KOPT-K1 (cell line): ENCODE results near the gene CNOT6.
A peak's percentile ranks its signal among the peaks of the same experiment; 100 is the strongest.
"Not testable (repeated sequence)": the region's sequence is repeated elsewhere in the genome, so short reads cannot be mapped to it uniquely, and the experiment has no call there.

Experiments used
- H3K27ac ChIP-seq: fragments of 200-600 bp; sonication (generic); 2 replicates; pipeline ENCODE4 v1.5.1; 2016; ENCODE audit warnings: antibody characterized with exemption, mild to moderate bottlenecking, low read depth, low read length; ENCODE audit not compliant: poor library complexity, severe bottlenecking
- H3K36me3 ChIP-seq: fragments of 200-600 bp; sonication (generic); 2 replicates; pipeline ENCODE4 v1.5.1; 2017; ENCODE audit warnings: antibody characterized with exemption, mild to moderate bottlenecking, low read length, moderate library complexity; ENCODE audit not compliant: insufficient read depth
- H3K9me3 ChIP-seq: fragments of 200-600 bp; sonication (generic); 2 replicates; pipeline ENCODE4 v1.5.1; 2017; ENCODE audit warnings: antibody characterized with exemption, low read length, mild to moderate bottlenecking; ENCODE audit not compliant: insufficient read depth, poor library complexity, severe bottlenecking

The CNOT6 gene

GRCh38 chr5:180521591-180521990, 27.4 kb downstream of the CNOT6 start:
- Histone ChIP-seq H3K36me3 (peaks cover 15% of the 10 kb centered on the region), H3K27ac (peak overlapping the region; percentile 60)

GRCh38 chr5:180522330-180522729, 28.2 kb downstream of the CNOT6 start:
- no peaks in the 10 kb centered on the region for H3K9me3 ChIP-seq
- peak overlapping the region; percentile 60 for H3K27ac ChIP-seq
- H3K36me3 ChIP-seq = peaks cover 18% of the 10 kb centered on the region

More at GRCh38 chr5:180521591-180521990, 27.4 kb downstream of the CNOT6 start:
- H3K9me3 ChIP-seq = no peaks in the 10 kb centered on the region

DNA sequence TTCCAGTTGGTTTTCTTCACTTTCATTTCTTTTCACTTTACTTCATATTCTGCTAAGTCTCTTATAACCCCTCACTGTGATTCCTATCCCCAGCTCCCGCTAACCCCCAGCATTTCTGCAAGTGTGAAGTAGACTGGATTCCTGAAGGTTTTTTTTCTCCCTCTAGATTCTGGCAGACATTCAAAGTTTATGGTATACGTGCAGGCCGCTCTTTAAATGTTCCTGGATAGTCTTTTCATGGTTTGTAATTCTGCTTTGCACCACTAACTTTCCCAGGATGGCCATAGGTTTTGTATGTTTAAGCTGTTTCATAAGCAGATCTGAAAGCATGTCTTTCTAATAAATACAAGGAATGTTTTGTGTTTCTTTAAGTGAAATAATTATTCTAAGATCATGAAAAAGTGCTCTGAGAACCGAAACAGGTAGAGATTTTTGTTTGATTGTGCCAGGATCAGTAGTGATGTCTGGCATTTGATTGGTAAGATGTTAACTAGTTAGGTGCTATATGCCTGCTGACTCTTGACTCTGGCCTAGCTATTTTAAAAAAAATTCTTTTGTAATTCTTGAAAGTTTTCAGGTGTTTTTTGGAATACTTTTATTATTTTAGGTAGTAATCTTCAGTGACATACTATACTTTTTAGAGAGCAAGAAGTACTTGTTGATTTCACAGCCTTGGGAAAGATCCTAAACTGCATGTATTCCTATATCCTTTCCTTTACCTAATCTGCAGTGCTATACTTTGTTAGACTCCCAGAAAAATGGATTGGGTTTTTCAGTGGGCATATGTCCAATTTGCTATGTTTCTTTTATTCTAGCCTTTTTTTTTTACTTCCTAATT, 29.7 kb downstream of the CNOT6 start:
- Histone ChIP-seq H3K9me3 (no peaks in the 10 kb centered on the region), H3K27ac (peak overlapping the region; percentile 60), H3K36me3 (peaks cover 30% of the 10 kb centered on the region)

- Histone ChIP-seq H3K27ac (peak overlapping the region; percentile 60), H3K9me3 (peaks cover 4% of the 10 kb centered on the region), H3K36me3 (peaks cover 41% of the 10 kb centered on the region)
These were observed 31.2 kb downstream of the CNOT6 start for GRCh38 chr5:180525399-180525798.

DNA sequence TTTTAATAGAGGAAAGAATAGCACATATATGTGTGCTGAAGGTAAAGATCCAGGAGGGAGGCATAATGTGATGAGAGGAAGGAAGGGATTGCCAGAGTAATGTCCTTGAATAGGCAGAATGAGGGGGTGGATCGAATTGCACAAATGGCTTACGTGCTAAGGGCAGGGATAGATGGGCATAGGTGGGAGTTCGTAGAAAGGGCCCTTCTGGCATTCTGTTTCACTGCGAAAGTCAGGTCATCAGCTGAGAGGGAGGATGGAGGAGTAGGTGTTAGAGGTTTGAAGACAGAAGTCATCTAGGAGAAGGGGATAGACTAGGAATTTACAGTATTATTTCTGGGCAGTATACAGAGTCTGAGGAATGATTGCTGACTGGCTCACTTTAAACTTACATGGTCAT, 32.1 kb downstream of the CNOT6 start:
- peaks cover 37% of the 10 kb centered on the region for H3K36me3 ChIP-seq
- peak overlapping the region; percentile 60 for H3K27ac ChIP-seq
- peaks cover 4% of the 10 kb centered on the region for H3K9me3 ChIP-seq

DNA sequence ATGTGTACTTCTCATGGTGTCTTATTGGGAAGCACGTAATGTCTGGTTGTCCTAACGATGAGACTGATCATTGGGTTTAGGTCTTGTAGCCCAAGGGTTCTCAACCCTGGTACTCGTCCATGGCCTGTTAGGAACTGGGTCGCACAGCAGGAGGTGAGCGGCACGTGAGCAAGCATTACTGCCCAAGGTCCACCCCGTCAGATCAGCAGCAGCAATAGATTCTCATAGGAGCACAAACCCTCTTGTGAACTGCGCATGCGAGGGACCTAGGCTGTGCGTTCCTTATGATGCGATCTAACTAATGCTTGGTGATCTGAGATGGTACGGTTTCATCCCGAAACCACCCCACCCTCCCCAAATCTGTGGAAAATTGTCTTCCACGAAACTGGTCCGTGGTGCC, 33.5 kb downstream of the CNOT6 start:
- H3K9me3 ChIP-seq = peaks cover 4% of the 10 kb centered on the region
- peaks cover 48% of the 10 kb centered on the region for H3K36me3 ChIP-seq
- no peak overlapping the region for H3K27ac ChIP-seq

- not testable (repeated sequence) for H3K27ac ChIP-seq, H3K9me3 ChIP-seq
- peaks cover 80% of the 10 kb centered on the region for H3K36me3 ChIP-seq
These were observed 36.9 kb downstream of the CNOT6 start for GRCh38 chr5:180531036-180531585.

DNA sequence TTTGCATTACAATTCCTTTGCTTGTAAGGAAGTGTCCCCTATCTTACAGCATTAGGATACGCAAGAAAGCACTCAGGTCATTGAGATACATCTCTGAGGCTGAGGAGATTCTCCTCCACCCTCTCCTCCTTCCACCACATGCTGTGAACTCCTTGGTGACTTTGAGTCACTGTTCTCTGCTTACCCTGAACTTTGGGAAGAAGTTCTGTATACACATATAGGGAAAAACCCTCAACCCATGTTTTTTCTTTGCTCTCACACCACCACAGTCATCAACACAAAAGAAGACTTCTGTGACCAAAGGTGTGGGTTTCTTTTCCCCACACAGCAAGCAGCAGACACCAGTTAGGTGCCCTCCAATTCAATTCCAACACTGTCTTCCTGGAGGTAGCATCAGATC, 38.1 kb downstream of the CNOT6 start:
- H3K9me3 ChIP-seq = peaks cover 4% of the 10 kb centered on the region
- H3K36me3 ChIP-seq = peaks cover 84% of the 10 kb centered on the region
- H3K27ac ChIP-seq = peak overlapping the region; percentile 3

DNA sequence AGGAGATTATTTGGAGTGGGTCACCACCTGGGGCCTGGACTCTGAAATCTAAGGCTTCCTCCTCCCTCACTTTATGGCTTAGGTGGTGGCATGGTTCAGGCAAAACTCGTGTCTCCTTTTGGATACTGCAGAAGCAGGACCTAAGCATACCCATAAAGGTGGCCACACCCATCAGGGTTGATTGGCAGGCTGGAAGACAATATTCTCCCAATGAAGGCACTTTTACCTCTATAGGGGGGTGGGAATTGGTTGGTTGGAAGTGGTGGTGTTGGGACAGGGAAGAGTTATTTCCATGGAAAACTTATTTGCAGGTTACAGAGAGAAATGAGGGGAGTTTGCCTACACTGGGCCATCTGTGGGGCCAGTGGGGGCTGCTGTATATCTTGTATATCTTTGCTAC, 39.7 kb downstream of the CNOT6 start:
- H3K9me3 ChIP-seq = peaks cover 4% of the 10 kb centered on the region
- H3K36me3 ChIP-seq = peaks cover 87% of the 10 kb centered on the region
- H3K27ac ChIP-seq = no peak overlapping the region

- Histone ChIP-seq H3K9me3 (no peaks in the 10 kb centered on the region), H3K27ac (no peak overlapping the region), H3K36me3 (peaks cover 81% of the 10 kb centered on the region)
These were observed 41.4 kb downstream of the CNOT6 start for GRCh38 chr5:180535573-180535972.

DNA sequence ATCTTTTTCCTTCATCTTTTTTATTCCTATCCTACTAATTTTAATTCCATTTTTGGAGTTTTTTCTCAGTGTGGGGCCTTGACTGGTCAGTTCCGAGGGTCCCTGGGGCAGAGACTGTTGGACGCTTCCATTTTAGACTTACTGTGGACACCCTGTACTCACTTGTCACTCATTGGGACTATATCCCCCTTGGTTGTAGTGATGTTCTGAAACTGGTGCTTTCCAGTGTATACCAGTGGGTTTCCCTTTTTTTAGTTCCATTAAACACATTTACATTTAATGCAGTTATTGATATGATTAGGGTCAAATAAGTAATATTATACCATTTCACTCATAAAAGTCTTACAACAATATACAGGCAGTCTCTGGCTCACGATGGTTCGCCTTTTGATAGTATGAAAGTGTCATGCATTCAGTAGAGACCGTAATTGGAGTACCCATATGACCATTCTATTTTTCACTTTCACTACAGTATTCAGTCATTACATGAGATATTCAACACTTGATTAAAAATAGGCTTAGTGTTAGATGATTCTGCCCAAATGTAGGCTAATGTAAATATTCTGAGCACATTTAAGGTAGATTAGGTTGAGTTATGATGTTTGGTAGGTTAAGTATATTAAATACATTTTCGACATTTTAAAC, 46.0 kb downstream of the CNOT6 start:
- H3K9me3 ChIP-seq = no peaks in the 10 kb centered on the region
- H3K27ac ChIP-seq = no peak overlapping the region
- peaks cover 92% of the 10 kb centered on the region for H3K36me3 ChIP-seq

DNA sequence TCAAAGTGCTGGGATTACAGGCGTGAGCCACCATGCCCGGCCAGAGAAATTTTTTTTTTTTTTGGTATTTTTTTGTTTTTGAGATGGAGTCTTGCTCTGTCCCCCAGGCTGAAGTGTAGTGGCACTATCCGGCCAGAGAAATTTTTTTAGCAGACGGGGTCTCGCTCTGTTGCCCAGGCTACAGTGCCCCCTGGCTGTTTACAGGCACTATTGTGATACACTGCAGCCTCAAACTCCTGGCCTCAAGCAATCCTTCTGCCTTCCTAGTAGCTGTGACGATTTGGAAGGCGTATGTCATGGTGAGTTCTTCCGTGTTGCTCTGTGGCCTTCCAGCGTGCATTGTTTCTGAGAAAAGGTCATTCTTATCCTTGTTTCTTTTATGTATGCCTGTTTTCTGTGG, 47.5 kb downstream of the CNOT6 start:
- H3K36me3 ChIP-seq = peaks cover 91% of the 10 kb centered on the region
- H3K9me3 ChIP-seq = no peaks in the 10 kb centered on the region
- H3K27ac ChIP-seq = no peak overlapping the region

- no peak overlapping the region for H3K27ac ChIP-seq
- peaks cover 80% of the 10 kb centered on the region for H3K36me3 ChIP-seq
- no peaks in the 10 kb centered on the region for H3K9me3 ChIP-seq
These were observed 51.1 kb downstream of the CNOT6 start for GRCh38 chr5:180545248-180545647.

GRCh38 chr5:180548563-180548962, 54.4 kb downstream of the CNOT6 start:
- H3K36me3 ChIP-seq = peaks cover 81% of the 10 kb centered on the region
- H3K27ac ChIP-seq = peak overlapping the region; percentile 71
- no peaks in the 10 kb centered on the region for H3K9me3 ChIP-seq

- no peaks in the 10 kb centered on the region for H3K9me3 ChIP-seq
- peak overlapping the region; percentile 59 for H3K27ac ChIP-seq
- peaks cover 85% of the 10 kb centered on the region for H3K36me3 ChIP-seq
These were observed 59.4 kb downstream of the CNOT6 start for GRCh38 chr5:180553530-180553929.
